GM23338 (cell line): Measurements from ENCODE around the gene CREBL2. TPM values are rescaled to one million over a fixed set of nuclear protein-coding genes. Genes with fewer than 3 reads are reported as not detected.

Experiments
- ATAC-seq: fragments of 200-7000 bp; cut with Tn5 transposase; 3 replicates; pipeline ENCODE4 v1.9.1; 2020
- DNase-seq: peaks from one replicate; pipeline ENCODE4 v3.0.0-alpha.2; 2015; ENCODE audit warnings: low spot score
- H2AFZ ChIP-seq: fragments of 200-600 bp; sonication (generic); 2 replicates; pipeline ENCODE4 v1.8.0; 2016; ENCODE audit warnings: antibody characterized with exemption, mild to moderate bottlenecking, moderate library complexity
- H3F3A ChIP-seq: fragments of 200-600 bp; sonication (generic); replicated peaks from 2 replicates; pipeline ENCODE4 v1.8.0; 2017; ENCODE audit warnings: antibody characterized with exemption, mixed run types, low read depth
- H3K27ac ChIP-seq: fragments of 200-600 bp; sonication (generic); 2 replicates; pipeline ENCODE4 v1.6.1; 2016; ENCODE audit warnings: low read depth
- H3K27me3 ChIP-seq: fragments of 200-600 bp; sonication (generic); 2 replicates; pipeline ENCODE4 v1.8.0; 2016; ENCODE audit warnings: mild to moderate bottlenecking, mixed run types, moderate library complexity; ENCODE audit not compliant: insufficient read depth
- H3K36me3 ChIP-seq: fragments of 200-600 bp; sonication (generic); 2 replicates; pipeline ENCODE4 v1.8.0; 2016; ENCODE audit warnings: mild to moderate bottlenecking; ENCODE audit not compliant: insufficient read depth
- H3K4me1 ChIP-seq: fragments of 200-600 bp; sonication (generic); 2 replicates; pipeline ENCODE4 v1.8.0; 2016; ENCODE audit warnings: mild to moderate bottlenecking, moderate library complexity; ENCODE audit not compliant: insufficient read depth
- H3K4me2 ChIP-seq: fragments of 200-600 bp; sonication (generic); 2 replicates; pipeline ENCODE4 v1.7.1; 2017; ENCODE audit warnings: mixed run types
- H3K4me3 ChIP-seq: fragments of 200-600 bp; sonication (generic); 2 replicates; pipeline ENCODE4 v1.6.1; 2016; ENCODE audit warnings: mixed run types
- H3K79me2 ChIP-seq: fragments of 200-600 bp; sonication (generic); replicated peaks from 2 replicates; pipeline ENCODE4 v1.8.0; 2017; ENCODE audit warnings: mild to moderate bottlenecking; ENCODE audit not compliant: insufficient read depth
- H3K9me2 ChIP-seq: fragments of 200-600 bp; sonication (generic); 2 replicates; pipeline ENCODE4 v1.8.0; 2017; ENCODE audit not compliant: insufficient read depth
- H4K20me1 ChIP-seq: fragments of 200-600 bp; sonication (generic); replicated peaks from 2 replicates; pipeline ENCODE4 v1.8.0; 2017; ENCODE audit warnings: mild to moderate bottlenecking; ENCODE audit not compliant: insufficient read depth
- H3K27ac Mint-ChIP-seq: 2 replicates; pipeline ENCODE4 v1.8.0; 2020; ENCODE audit warnings: inconsistent platforms, mild to moderate bottlenecking, moderate library complexity, mixed read lengths
- H3K27me3 Mint-ChIP-seq: 3 replicates; pipeline ENCODE4 v1.8.0; 2022; ENCODE audit warnings: low read depth, mild to moderate bottlenecking, moderate library complexity, mixed read lengths, inconsistent platforms; ENCODE audit not compliant: insufficient read depth, poor library complexity
- H3K36me3 Mint-ChIP-seq: 3 replicates; pipeline ENCODE4 v1.8.0; 2021; ENCODE audit warnings: low read depth, mild to moderate bottlenecking, inconsistent platforms, moderate library complexity, mixed read lengths
- H3K4me1 Mint-ChIP-seq: 3 replicates; pipeline ENCODE4 v1.8.0; 2020; ENCODE audit warnings: mild to moderate bottlenecking, inconsistent platforms, mixed read lengths
- H3K4me3 Mint-ChIP-seq: 3 replicates; pipeline ENCODE4 v1.8.0; 2021; ENCODE audit warnings: moderate library complexity, mild to moderate bottlenecking, inconsistent platforms, mixed read lengths
- H3K9me3 Mint-ChIP-seq: 3 replicates; pipeline ENCODE4 v1.8.0; 2020; ENCODE audit warnings: moderate library complexity, mild to moderate bottlenecking, inconsistent platforms, mixed read lengths
- CREB1 ChIP-seq: fragments of 250-450 bp; sonication (Bioruptor Pico); IDR thresholded peaks from 2 replicates; pipeline ENCODE4 v1.5.0; 2020; ENCODE audit warnings: low read depth, mild to moderate bottlenecking, moderate library complexity
- CTCF ChIP-seq, 2 experiments: fragments of 200-600 bp in 1 of 2; sonication (generic) in 1 of 2; conservative IDR thresholded peaks; 2 replicates each; pipeline versions ENCODE4 v1.5.1 to v1.6.1; 2016 to 2017; ENCODE audit warnings: antibody characterized with exemption in 2 of 2, low read depth in 2 of 2, mild to moderate bottlenecking in 2 of 2, moderate library complexity in 1 of 2
- ETS1 ChIP-seq: IDR thresholded peaks from 2 replicates; pipeline ENCODE4 v1.6.1; 2016; ENCODE audit warnings: antibody characterized with exemption
- EZH2phosphoT487 ChIP-seq: fragments of 200-600 bp; sonication (generic); IDR thresholded peaks from one replicate; pipeline ENCODE4 v1.8.1; 2018; ENCODE audit warnings: antibody characterized with exemption; ENCODE audit not compliant: unreplicated experiment
- JUNB ChIP-seq: IDR thresholded peaks from one replicate; pipeline ENCODE4 v1.6.1; 2016; ENCODE audit warnings: antibody characterized with exemption; ENCODE audit not compliant: unreplicated experiment
- NANOG ChIP-seq: IDR thresholded peaks from 2 replicates; pipeline ENCODE4 v1.6.1; 2016; ENCODE audit warnings: antibody characterized with exemption, borderline replicate concordance
- POLR2AphosphoS5 ChIP-seq: IDR thresholded peaks from 2 replicates; pipeline ENCODE4 v1.6.1; 2016; ENCODE audit warnings: antibody characterized with exemption, low read depth
- STAT1 ChIP-seq: IDR thresholded peaks from one replicate; pipeline ENCODE4 v1.6.1; 2016; ENCODE audit warnings: antibody characterized with exemption; ENCODE audit not compliant: unreplicated experiment
- ZNF114 ChIP-seq: fragments of 250-450 bp; sonication (Bioruptor Pico); IDR thresholded peaks from 2 replicates; pipeline ENCODE4 v1.5.0; 2020; ENCODE audit warnings: mild to moderate bottlenecking, moderate library complexity
- ZNF331 ChIP-seq: fragments of 250-450 bp; sonication (Bioruptor Pico); IDR thresholded peaks from 2 replicates; pipeline ENCODE4 v1.5.0; 2020; ENCODE audit warnings: low read depth, mild to moderate bottlenecking, moderate library complexity
- polyA plus RNA-seq: library from polyadenylated mRNA; unstranded; fragments of >200 nt; fragmentation: Nextera tagmentation; extraction: Ambion mirVana; gene quantifications from 2 replicates; pipeline ENCODE4 v1.2.1, GENCODE V29; 2016
- total RNA-seq: library from RNA; depleted of rRNA; stranded (reverse); fragments of >200 nt; shearing (Covaris generic); gene quantifications from 2 replicates; pipeline ENCODE4 v1.2.3, GENCODE V29; 2014

Gene CREBL2
- total and polyA plus RNA-seq, 2 experiments from 2014 or later: 9.0 to 21.6 TPM

GRCh38 chr12:12606781-12607589 lies 4.7 kb upstream of the CREBL2 start:
- H3K4me1 ChIP-seq: peaks cover 15% of the 10 kb centered on the region
- ATAC-seq (no peak), DNase-seq (no peak)
- H3K36me3 Mint-ChIP-seq: no peaks in the 10 kb centered on the region
- H3K9me3 Mint-ChIP-seq: no peaks in the 10 kb centered on the region
- peak overlapping the region; percentile 60; the same call in 1 of the 2 replicates for H2AFZ ChIP-seq
- peak overlapping the region; percentile 48; the same call in 1 of the 2 replicates for H3K27ac ChIP-seq
- peak overlapping the region; percentile 66; the same call in 1 of the 2 replicates for H3K27ac Mint-ChIP-seq
- H3K4me1 Mint-ChIP-seq: peaks cover 18% of the 10 kb centered on the region
- no peak for TF ChIP-seq ETS1
- TF ChIP-seq EZH2phosphoT487: no peak
- TF ChIP-seq JUNB: no peak
- TF ChIP-seq POLR2AphosphoS5: no peak
- TF ChIP-seq STAT1: no peak
- no peak for TF ChIP-seq ZNF114 (CRISPR knock-in tag)
- TF ChIP-seq CTCF (conservative IDR thresholded peaks at IDR 0.05; ENCODE audit: low read depth in 2 of 2): no peak
- no peak for TF ChIP-seq CREB1
- H4K20me1 ChIP-seq: no peaks in the 10 kb centered on the region
- H3K4me3 ChIP-seq: no peak overlapping the region
- peaks cover 5% of the 10 kb centered on the region; the same call in 1 of the 2 replicates for H3F3A ChIP-seq
- no peaks in the 10 kb centered on the region for H3K27me3 ChIP-seq
- no peaks in the 10 kb centered on the region for H3K9me2 ChIP-seq
- H3K79me2 ChIP-seq: no peaks in the 10 kb centered on the region
- peak overlapping the region; percentile 64 for H3K4me2 ChIP-seq
- H3K4me3 Mint-ChIP-seq: no peak overlapping the region
- H3K27me3 Mint-ChIP-seq: peaks cover 14% of the 10 kb centered on the region
- H3K36me3 ChIP-seq: no peaks in the 10 kb centered on the region

- Histone ChIP-seq H4K20me1 (no peaks in the 10 kb centered on the region), H3K27me3 (no peaks in the 10 kb centered on the region), H3K27ac (no peak overlapping the region), H3K4me3 (no peak overlapping the region), H3K9me2 (no peaks in the 10 kb centered on the region), H3K79me2 (peaks cover 6% of the 10 kb centered on the region; the same call in 1 of the 2 replicates), H3F3A (peaks cover 5% of the 10 kb centered on the region; the same call in 1 of the 2 replicates), H3K4me2 (no peak overlapping the region), H2AFZ (no peak overlapping the region), H3K4me1 (peaks cover 24% of the 10 kb centered on the region), H3K36me3 (no peaks in the 10 kb centered on the region)
- no peak for ATAC-seq
- Mint-ChIP-seq H3K4me1 (peaks cover 26% of the 10 kb centered on the region), H3K4me3 (no peak overlapping the region), H3K36me3 (peaks cover 3% of the 10 kb centered on the region; the same call in 2 of the 3 replicates), H3K27me3 (peaks cover 16% of the 10 kb centered on the region), H3K27ac (peak overlapping the region; percentile 56; the same call in 1 of the 2 replicates), H3K9me3 (no peaks in the 10 kb centered on the region)
- TF ChIP-seq ZNF331 (no peak), CTCF (conservative IDR thresholded peaks at IDR 0.05; ENCODE audit: low read depth in 2 of 2) (peak; percentile 9 to 58; a peak in 2 of 4 replicates), NANOG (no peak)
- no peak for DNase-seq
These were observed 3.1 kb upstream of the CREBL2 start for GRCh38 chr12:12608557-12608957.
